ACC112 (cell line): Measurements from ENCODE around the gene LHPP.

Source experiments
- H2AFZ ChIP-seq: fragments of 200-600 bp; sonication (generic); one replicate; pipeline ENCODE4 v1.6.0; 2017; ENCODE audit warnings: antibody characterized with exemption, low read length; ENCODE audit not compliant: unreplicated experiment
- H3K27ac ChIP-seq: fragments of 200-600 bp; sonication (generic); 2 replicates; pipeline ENCODE4 v1.5.1; 2014; ENCODE audit warnings: low read depth, mild to moderate bottlenecking, antibody characterized with exemption, low read length, moderate library complexity
- H3K27me3 ChIP-seq: fragments of 200-600 bp; sonication (generic); 2 replicates; pipeline ENCODE4 v1.6.1; 2014; ENCODE audit warnings: mild to moderate bottlenecking, antibody characterized with exemption, low read length, moderate library complexity, mixed read lengths; ENCODE audit not compliant: insufficient read depth
- H3K36me3 ChIP-seq: fragments of 200-600 bp; sonication (generic); 2 replicates; pipeline ENCODE4 v1.6.1; 2016; ENCODE audit warnings: mild to moderate bottlenecking, antibody characterized with exemption, low read length, moderate library complexity, mixed read lengths; ENCODE audit not compliant: insufficient read depth
- H3K4me1 ChIP-seq: fragments of 200-600 bp; sonication (generic); one replicate; pipeline ENCODE4 v1.6.1; 2016; ENCODE audit warnings: low read length, mixed read lengths; ENCODE audit not compliant: insufficient read depth, unreplicated experiment, control insufficient read depth
- H3K4me3 ChIP-seq: fragments of 200-600 bp; sonication (generic); 2 replicates; pipeline ENCODE4 v1.5.1; 2014; ENCODE audit warnings: mild to moderate bottlenecking, low read depth, low read length
- H3K79me2 ChIP-seq: fragments of 200-600 bp; sonication (generic); one replicate; pipeline ENCODE4 v1.6.0; 2016; ENCODE audit warnings: low read length; ENCODE audit not compliant: control insufficient read depth, unreplicated experiment, insufficient read depth

LHPP gene

DNA sequence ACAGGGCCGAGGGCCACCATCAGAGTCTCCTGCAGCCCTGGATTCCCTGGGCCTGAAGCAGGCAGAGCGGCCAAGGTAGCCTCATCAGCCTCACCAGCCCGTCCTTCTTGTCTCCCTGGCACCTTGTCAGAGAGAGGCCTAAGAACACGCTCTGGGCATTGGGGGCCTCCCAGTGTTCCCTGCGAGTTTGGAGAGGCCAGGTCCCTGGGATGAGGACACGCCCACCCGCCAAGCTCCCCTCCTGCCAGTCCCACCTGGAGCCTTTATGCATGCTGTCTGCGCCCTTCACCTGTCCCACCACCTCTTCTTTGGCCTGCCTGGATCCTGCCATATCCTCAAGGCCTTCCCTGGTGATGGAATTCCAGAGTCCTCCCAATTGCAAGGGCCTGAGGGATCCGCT lies 69.2 kb downstream of the LHPP start:
- no peaks in the 10 kb centered on the region for H3K27me3 ChIP-seq
- H3K27ac ChIP-seq, result no peak overlapping the region
- H2AFZ ChIP-seq, result no peak overlapping the region
- H3K4me1 ChIP-seq, result no peaks in the 10 kb centered on the region
- no peak overlapping the region for H3K4me3 ChIP-seq
- no peaks in the 10 kb centered on the region for H3K36me3 ChIP-seq
- H3K79me2 ChIP-seq, result no peaks in the 10 kb centered on the region

DNA sequence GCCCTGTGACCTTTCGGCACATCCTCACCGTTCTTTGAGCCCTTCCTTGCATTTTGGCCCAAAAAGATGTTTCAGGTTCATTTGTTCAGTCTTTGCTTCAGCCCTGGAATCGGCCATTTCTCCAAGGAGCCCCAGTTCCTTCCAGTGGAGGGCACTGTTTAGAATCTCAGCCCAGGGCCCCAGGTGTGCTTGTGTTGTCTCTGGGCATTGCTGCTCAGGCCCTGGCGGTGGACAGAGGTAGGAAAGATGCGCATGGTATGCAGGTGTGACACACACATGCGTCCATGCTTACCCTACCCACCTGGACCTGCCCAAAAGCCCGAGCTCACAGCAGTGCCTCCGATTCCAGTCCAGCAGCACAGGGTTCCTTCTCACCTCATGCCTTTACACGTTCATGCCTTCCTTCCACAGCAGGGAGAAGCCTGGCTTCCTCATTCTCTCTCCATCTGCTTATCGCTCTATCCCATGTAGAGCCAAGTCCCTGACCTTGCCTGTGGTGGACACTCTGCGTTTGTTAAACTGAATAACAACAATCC lies 70.6 kb downstream of the LHPP start:
- Histone ChIP-seq H2AFZ (no peak overlapping the region), H3K27ac (no peak overlapping the region), H3K27me3 (no peaks in the 10 kb centered on the region)

DNA sequence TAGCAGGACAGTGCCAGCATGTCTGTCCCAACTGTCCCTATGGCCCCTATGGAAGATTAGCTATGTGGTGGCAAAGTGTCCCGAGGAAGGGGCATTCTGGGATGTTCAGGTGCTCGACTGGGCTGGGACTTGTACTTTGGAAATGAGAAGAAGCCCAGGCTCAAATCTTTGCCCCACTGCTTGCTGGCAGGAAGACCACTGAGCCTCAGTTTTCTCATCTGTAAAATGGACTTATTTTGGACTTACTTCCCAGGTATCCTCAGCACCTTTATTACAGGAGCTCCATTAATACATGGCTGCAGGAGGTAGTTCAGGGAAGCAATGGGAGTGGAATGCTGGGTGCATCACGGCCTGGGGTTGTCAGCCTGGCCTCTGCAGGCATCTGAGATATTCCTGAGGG lies 71.2 kb downstream of the LHPP start:
- no peaks in the 10 kb centered on the region for H3K27me3 ChIP-seq
- H2AFZ ChIP-seq, result no peak overlapping the region
- no peak overlapping the region for H3K27ac ChIP-seq
- H3K36me3 ChIP-seq, result no peaks in the 10 kb centered on the region
- H3K79me2 ChIP-seq, result no peaks in the 10 kb centered on the region
- no peaks in the 10 kb centered on the region for H3K4me1 ChIP-seq
- H3K4me3 ChIP-seq, result no peak overlapping the region

More for the DNA sequence above, 70.6 kb downstream of the LHPP start:
- Histone ChIP-seq H3K36me3 (no peaks in the 10 kb centered on the region), H3K4me3 (no peak overlapping the region), H3K4me1 (no peaks in the 10 kb centered on the region), H3K79me2 (no peaks in the 10 kb centered on the region)

DNA sequence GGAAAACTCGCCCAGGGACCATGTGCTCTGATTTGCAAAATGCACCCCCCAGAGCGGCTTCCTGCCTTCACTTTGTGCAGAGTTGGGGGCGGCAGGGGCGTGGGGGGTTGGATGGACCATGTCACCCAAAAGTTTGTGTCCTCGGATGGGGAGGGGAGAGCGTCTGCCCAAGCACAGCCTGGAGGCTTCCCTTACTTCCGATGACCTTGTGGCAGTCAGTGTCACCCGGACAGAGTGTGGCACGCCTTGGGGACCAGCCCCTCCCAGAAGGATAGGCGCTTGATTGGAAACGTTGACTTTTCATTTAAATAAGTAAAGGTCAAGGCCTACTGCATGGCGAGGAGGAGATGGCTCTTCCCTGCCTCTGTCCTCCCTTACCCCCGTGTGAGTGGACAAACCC lies 71.6 kb downstream of the LHPP start:
- no peaks in the 10 kb centered on the region for H3K4me1 ChIP-seq
- H2AFZ ChIP-seq, result no peak overlapping the region
- no peaks in the 10 kb centered on the region for H3K79me2 ChIP-seq
- H3K4me3 ChIP-seq, result no peak overlapping the region
- no peaks in the 10 kb centered on the region for H3K27me3 ChIP-seq
- H3K36me3 ChIP-seq, result no peaks in the 10 kb centered on the region
- H3K27ac ChIP-seq, result no peak overlapping the region

DNA sequence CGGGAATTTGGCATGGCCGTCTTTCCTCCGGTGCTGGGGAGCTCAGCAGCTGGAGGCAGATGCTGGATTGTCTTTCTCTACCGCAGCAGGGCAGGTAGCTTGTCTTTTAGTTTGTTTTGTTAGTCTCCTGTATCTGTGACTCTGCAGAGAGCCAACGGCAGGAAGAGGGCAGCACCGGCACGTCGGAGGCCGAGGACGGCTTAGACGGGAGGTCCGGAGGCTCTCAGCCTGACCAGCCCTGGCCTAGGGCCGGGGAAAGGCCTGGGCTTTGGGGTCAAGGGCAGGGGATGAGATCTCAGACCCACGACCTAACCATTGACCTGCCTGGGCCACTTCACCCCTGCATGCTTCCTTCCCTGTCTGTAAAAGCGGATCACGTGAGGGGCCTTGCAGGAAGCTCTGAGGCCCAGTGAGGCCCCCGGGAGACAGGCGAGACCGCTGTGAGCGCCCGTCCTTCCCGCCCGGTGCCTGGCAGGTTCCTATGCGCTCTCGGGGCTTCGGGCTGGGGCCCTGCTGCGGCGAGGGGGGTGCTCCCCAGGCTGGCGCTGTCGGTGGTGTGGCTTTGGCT lies 72.7 kb downstream of the LHPP start:
- Histone ChIP-seq H3K4me3 (no peak overlapping the region), H3K27me3 (no peaks in the 10 kb centered on the region), H3K79me2 (no peaks in the 10 kb centered on the region), H3K4me1 (no peaks in the 10 kb centered on the region), H2AFZ (no peak overlapping the region), H3K36me3 (no peaks in the 10 kb centered on the region), H3K27ac (no peak overlapping the region)

DNA sequence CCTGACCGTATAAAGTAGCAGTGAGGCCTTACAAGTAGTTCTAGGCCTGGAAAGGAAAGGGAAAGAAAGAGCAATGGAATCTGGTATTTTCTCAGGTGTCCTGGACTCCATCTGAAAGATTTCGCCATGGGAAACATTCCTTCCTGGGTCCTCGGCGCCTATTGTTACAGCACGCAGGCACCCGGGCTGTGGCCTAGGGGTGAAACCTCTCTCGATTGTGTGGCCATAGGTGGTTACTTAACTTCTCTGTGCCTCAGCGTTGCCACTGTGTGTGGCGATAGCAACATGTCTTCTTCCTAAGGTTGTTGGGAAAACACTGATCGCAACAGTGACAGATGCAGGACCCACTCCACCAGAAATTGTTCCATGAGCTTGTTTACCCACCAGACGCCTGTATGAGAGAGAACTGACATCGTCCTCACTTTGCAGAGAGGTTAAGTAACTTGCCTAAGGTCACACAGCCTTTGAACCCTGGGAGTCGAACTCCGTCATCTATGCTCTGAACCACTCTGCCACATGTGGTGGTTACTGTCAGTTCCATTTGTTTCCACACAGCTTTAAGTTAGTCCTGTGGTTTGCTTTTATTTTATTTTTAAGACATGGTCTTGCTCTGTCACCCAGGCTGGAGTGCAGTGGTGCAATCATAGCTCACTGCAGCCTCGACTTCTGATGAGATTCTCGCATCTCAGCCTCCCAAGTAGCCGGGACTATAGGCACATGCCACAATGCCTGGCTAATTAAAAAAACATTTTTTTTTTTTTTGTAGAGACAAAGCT lies 73.4 kb downstream of the LHPP start:
- Histone ChIP-seq H3K36me3 (no peaks in the 10 kb centered on the region), H3K79me2 (no peaks in the 10 kb centered on the region), H3K4me3 (no peak overlapping the region), H2AFZ (no peak overlapping the region), H3K27me3 (no peaks in the 10 kb centered on the region), H3K4me1 (no peaks in the 10 kb centered on the region), H3K27ac (no peak overlapping the region)

DNA sequence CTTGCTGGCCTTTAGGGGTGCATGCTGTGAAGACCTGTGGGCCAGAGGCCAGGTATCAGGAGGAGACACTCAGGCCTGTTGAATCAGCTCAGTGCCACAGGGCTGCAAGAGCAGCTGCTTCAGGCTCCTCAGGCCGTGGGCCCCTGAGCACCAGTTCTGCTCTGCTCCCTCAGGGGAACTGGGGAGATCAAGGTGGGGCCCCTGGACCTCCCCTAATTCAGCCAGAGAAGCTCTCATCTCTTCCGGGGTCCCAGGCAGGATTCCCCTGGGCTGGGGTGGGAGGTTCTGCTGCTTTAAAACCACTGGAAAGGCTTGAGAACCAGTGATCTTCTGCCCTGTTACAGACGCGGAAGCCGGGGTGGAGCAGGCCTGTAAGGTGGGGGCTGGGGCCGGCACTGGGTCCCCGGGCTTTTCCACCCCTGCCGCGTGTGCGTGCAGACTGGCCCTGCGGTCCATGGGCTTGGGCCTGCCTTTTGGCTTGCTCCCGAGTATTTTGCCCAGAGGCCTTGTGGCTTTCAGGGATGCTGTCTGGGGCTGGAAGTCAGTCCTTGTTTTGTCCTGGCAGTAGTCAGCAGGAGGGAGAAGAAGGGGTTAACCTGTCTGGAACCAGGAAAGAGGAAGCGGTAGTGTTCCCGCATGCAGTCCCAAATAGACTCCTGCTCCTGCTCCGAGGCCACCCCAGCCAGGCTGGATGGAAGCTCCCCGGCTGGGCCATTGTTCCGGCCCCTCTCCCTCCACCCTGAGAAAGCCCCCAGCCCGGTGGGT lies 74.3 kb downstream of the LHPP start:
- Histone ChIP-seq H3K27me3 (no peaks in the 10 kb centered on the region), H3K4me3 (no peak overlapping the region), H3K27ac (no peak overlapping the region), H3K4me1 (no peaks in the 10 kb centered on the region), H3K79me2 (no peaks in the 10 kb centered on the region), H3K36me3 (no peaks in the 10 kb centered on the region), H2AFZ (no peak overlapping the region)

DNA sequence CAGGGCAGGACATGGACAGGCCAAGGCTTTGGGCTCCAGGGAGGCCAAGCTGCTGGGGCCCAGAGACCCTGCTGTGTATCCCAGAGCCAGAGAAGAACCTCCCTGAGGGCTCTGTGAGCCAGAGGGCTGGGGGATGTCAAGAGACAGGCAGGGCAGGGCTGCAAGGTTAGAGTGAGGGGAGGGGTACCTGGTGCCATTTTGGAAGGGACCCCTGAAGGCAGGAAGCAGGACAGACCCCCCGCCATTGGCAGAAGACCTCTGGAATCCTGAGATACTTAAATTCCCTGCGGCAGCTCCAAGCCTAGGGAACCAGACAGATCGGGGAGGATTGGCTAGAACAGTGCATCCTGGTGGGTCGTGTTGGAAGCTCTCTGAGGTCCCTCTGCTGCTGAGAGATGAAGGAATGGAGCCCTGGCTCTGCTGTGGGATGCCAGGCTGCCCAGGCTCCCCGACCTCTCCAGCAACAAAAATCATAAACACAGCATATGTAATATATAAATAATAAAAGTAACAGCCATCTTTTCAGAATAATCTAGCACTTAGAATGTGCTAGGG lies 75.0 kb downstream of the LHPP start:
- H2AFZ ChIP-seq, result no peak overlapping the region

DNA sequence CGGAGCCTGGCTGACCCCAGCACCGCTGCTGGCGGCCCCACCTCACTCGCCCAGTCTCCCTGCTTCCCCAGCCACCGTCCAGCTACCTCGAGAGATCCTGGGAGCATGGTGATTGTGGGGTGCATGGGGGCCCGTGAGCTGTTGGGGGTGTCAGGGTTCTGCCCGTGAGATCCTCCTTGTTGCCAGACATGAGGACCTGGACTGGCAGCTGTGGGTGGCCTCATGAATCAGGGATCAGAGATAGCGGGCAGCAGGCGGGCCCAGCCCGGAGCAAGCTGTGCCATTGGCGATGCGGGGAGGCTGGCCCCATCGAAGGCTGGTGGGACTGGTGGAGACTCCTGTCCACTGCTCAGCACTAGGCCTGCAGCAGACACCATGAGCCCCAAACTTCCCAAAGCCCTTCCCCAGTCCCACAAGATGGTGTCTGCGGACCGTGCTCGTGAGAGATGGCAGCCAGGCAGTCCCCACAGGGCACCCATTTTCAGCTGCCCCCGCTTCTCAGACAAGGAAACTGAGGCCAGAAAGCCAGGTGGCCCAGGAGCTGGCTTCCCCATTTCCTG lies 75.6 kb downstream of the LHPP start:
- Histone ChIP-seq H3K27me3 (no peaks in the 10 kb centered on the region), H3K4me3 (no peak overlapping the region), H3K27ac (no peak overlapping the region), H3K4me1 (no peaks in the 10 kb centered on the region), H3K36me3 (no peaks in the 10 kb centered on the region), H2AFZ (no peak overlapping the region), H3K79me2 (no peaks in the 10 kb centered on the region)

More for the DNA sequence above, 75.0 kb downstream of the LHPP start:
- Histone ChIP-seq H3K36me3 (no peaks in the 10 kb centered on the region), H3K4me1 (no peaks in the 10 kb centered on the region), H3K79me2 (no peaks in the 10 kb centered on the region), H3K27me3 (no peaks in the 10 kb centered on the region), H3K27ac (no peak overlapping the region), H3K4me3 (no peak overlapping the region)

DNA sequence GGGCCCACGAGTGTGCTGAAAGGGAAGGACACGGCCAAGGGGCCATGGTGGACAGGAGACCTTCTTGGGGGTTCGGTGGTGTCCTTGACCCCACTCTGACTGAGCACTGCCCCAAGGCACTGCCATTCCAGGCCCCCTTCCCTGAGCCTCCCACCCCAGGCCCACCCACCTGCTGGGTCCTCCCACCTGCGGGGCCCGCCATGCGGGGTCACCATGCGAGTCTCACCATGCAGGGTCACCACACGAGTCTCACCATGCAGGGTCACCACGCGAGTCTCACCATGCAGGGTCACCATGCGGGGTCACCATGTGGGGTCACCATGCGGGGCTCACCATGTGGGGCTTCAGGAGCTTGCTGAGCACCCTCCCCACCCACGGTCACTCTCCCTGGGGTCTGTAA lies 76.3 kb downstream of the LHPP start:
- Histone ChIP-seq H3K79me2 (no peaks in the 10 kb centered on the region), H3K27ac (no peak overlapping the region)

More for the DNA sequence above, 76.3 kb downstream of the LHPP start:
- no peaks in the 10 kb centered on the region for H3K36me3 ChIP-seq
- no peaks in the 10 kb centered on the region for H3K27me3 ChIP-seq
- H2AFZ ChIP-seq, result no peak overlapping the region
- H3K4me1 ChIP-seq, result no peaks in the 10 kb centered on the region
- H3K4me3 ChIP-seq, result no peak overlapping the region
